HG03060 (cell line): ENCODE results near the gene INTS1.

Experiments
- ATAC-seq: cut with Tn5 transposase; IDR thresholded peaks from one replicate; pipeline ENCODE4 v1.9.1; 2021; ENCODE audit warnings: low read depth, moderate number of reproducible peaks; ENCODE audit not compliant: unreplicated experiment

Gene INTS1

DNA sequence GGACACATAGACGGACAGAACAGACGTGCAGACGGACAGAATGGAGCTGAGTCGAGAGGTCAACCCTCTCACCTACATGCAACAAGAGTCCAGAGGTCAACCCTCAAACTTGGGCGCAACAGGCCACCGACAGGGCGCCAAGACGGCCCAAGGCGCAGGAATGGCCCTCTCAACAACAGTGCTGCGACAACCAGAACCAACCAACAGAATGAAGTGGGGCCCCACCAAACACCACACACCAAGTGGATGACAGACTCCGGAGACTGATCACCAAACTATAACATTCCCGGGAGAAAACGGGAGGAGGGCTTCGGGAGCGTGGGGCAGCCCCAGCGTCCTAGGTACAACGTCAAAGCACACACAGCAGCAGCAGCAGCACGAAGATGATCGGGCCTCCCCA lies 13.4 kb downstream of the INTS1 start:
- ATAC-seq, result no peak

DNA sequence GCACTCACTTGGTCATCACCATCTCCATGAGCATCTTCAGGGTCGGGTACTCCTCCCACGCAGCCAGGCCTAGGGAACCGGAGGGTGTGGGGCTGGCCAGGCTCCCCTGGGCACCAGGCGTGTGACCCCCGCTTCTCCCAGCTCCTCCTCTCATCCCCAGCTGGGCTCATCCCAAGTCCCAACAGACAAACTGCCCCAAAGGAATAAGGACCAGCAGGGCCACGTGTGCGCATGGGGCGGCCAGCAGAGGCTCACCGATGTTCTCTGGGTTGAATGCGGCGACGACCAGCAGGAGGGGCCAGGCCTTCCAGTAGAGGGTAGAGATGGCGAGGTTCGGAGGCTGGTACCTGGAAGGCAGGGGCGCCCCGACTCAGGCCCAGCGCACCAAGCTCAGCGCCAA lies 14.9 kb downstream of the INTS1 start:
- no peak for ATAC-seq

DNA sequence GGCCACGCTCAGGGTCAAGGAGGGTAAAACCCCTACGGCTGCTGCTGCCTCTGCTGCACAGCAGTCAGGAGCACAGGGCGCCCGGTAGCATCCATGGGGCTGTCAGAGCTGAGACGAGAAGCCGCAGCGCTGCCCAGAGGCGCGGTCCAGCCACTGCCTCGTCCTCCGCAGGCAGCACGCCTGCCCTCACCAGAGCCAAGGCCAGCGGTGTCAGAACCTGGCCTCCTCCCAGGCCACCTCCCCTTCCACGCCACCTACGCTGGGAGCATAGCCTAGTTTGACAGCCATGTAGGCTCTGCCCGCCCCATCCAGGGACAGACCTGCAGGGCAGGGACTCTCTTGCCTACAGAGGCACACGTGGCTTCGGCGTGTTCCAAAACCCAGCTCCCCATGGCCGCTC lies 16.2 kb downstream of the INTS1 start:
- no peak for ATAC-seq

DNA sequence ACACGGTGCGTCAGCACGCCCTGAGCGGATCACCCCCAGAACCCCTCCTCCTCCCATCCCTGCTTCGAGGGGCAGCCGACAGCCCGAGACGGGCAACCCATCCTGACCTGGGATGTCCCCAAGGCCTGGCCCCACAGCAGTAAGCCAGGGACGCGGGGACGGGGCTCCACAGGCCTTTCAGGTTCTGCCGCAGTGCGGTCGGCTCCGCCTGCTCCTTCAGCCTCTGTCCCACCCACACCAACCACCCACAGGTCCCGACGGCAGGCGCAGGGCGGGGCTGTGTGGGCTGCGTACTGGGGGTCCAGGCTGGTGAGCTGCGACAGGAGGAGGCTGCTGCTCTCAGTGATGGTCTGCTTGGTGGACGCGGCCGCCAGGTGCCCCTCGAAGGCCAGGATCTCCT lies 16.7 kb downstream of the INTS1 start:
- ATAC-seq, result no peak

DNA sequence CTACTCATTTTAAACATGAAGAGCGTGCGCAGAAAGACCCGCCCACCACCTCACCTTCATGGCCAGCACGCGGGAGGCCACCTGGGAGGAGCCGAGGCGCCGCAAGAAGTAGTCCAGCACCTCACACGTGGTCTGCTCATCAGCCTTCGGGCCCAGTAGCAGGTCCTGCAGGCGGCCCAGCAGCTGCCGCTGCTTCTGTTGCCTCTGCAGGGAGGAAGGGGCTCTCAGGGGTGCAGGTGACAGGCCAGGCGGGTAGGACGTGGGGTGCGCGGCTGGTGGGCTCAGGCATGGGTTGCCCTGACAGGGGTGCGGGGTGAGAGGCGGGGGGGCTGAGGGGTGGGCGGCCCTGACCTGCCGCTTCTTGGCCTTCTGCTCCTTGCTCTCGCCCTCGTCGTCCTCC lies 17.6 kb downstream of the INTS1 start:
- ATAC-seq, result no peak

DNA sequence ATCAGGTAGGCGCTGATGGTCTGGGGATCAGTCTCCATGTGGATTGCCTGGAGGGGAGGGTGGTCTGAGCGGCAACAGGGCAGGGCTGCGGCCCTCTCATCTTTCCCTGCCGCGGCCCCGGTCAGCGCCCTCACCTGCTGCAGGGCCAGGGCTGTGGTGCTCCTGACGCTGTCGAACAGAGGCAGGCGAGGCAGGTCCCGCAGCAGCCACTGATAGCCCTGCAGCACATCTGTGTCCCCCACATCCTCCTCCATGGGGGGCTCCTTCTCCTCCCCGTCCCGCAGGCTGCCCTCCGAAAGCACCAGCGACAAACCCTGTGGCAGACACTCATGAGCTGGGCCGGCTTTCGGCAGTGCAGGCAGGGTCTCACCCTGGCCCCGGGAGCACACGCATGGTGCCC lies 19.0 kb downstream of the INTS1 start:
- no peak for ATAC-seq

DNA sequence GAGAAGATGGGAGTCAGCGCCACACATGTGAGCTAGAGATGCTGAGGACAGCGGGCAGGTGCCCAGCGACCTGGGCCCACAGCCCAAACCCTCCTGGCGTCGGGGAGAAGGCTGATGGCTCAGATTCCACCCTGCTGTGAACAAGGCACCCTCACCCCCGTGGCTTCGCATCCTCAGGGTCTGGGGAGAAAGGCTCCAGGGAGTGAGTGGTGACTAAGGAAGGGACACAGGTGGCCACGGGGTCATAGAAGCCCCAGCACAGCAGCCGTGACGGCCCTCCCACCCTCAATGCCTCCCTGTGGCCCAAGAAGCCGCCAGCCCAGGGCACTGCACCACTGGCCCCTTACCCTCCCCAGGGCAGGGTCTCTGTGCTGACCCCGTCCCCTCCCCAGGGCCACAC lies 19.6 kb downstream of the INTS1 start:
- no peak for ATAC-seq

DNA sequence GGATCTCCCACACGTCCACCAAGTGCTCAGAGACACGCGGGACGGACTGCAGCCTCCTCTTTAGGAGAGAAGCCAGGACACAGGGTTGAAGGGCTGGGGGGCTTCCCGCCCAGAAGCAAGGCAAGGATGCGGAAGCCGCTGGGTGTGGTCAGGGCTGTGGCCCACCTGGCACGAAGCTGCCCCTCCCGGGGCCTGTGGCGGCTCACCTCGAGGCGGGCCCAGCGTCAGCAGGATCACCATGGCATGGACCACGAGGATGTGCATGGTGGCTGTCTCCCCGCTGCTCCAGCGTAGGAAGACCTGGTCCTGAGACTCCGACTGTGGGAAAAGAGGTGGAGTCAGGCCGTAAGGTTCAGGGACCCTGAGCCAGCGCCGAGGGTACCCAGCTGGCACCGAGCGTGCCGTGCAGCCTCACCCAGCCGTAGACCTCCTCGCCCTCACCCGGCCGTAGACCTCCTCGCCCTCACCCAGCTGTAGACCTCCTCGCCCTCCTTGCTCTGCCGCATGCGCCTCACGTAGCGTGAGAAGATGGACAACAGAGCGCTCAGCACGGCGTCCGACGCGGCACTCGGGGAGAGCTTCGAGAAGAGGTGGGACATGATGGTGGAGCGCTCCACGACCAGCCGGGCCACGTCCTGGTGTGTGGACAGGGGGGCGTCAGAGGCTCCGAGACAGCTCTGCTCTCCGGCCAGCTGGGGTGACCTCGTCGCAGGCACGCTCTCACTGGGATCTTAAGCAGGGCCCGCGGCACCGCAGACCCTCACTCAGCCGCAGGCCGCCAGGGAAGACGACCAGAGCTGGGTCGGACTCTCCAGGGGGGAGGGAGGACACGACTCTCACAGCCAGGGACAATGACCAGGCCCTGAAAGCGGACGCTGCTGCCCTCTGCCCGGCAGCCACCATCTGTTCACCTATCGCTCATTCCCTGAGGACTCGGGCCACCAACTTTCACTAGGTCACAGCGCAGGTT lies 20.4 kb downstream of the INTS1 start:
- ATAC-seq, result no peak

DNA sequence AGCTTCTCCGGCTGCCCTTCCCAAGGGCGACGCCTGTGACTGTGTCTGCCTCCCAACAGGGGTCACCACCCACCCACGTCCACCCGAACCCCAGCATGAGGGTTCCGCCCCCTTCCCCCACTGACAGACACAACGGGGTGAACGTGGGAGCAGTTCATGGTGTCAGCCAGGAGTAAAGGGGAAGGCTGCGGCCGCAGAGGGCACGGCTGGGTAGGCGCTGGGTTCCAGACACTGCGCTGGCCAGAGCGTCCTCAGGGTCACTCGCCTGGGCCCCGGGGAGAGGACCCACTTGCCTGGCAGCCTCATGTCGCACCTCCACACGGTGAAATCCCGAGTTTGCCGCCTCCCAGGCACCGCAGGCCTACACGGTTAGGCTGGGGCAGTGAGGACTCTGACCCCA lies 21.1 kb downstream of the INTS1 start:
- ATAC-seq, result no peak

DNA sequence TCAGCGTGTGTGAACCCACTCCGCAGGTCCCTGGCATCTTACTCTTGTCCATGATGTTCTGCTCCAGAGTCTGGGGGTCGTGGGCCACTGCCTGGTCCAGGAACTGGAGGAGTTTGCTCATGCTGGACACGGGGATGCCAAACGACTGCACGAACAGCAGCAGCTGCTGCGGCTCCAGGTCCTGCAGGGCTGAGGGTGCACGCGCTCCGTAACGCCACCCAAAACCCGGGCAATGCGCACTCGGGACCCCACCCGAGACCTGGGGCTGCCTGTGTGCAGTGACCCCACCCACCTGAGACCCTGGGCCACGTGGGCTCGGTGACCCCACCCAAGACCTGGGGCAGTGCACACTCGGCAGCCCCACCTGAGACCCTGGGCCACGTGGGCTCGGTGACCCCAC lies 22.9 kb downstream of the INTS1 start:
- ATAC-seq, result no peak

DNA sequence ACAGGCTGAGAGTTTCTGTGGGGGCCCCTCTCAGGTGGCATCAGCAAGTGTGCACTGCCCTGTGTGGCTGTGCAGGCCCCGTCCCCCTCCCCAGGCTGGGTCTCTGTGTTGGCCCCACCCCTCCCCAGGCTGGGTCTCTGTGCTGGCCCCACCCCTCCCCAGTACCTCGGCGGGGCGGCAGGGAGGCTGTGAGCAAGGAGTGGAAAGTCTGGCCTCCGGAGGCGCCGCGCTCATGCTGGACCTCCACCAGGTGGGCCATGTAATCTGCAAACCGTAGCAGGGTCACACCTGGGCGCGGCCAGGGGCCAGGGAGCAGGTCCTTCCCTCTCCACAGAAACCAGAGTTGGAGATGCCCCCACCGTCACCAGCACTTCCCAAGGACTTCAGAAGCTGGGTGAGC lies 23.5 kb downstream of the INTS1 start:
- ATAC-seq, result no peak

DNA sequence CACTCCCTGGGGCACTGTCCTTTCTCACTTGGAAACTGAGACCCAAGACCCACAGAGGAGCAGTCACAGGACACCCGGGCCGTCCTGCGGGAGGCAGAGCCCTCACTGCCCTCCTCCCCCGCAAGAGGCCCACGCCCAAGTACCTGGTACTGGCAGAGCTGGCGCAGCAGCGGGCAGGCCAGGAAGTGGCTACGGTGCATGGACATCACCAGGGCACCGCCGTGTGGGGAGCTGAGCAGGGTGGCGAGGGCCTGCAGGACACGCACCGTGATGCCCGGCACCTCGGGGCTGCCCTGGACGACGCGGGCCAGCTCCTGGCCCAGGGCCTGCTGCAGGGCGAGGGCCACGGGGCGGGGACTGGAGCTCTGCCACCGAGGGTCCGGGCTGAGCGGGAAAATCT lies 24.9 kb downstream of the INTS1 start:
- ATAC-seq, result no peak

DNA sequence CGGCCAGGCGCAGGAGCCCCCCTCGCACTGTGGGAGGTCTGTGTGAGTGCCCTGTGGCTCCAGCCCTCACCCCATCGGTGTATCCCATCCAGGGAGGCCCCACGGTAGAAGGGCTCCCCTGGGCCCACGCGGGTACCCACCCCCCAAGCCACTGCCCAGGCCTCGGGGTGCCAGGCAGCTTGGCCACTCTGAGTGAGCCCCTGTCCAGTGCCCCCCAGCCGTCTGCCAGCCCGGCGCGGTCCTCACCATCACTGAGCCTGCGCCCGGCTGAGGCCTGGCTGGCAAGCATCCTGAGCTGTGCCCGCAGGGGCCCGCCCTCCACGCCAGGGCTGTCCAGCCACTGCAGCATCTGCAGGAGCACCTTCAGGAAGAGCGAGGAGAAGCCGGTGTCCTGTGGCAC lies 25.7 kb downstream of the INTS1 start:
- no peak for ATAC-seq

DNA sequence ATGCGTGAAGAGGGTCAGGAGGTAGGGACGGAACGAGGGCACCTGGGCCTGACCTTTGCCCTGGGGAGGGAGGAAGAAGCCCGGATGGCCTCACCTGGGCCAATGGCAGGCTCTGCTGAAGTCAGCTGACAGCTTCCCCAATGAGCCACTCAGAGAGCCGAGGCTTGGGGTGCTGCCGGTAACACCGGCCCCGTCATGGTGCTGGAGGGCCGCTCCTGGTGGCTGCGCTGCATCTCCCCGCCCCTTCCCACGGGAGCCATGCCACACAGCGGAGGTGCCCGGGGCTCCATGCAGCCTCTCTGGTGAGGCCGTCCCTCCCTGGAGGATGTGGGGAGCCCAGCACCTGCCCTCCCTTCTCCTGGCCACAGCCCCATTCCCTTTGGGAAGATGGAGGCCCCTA lies 27.3 kb downstream of the INTS1 start:
- no peak for ATAC-seq

DNA sequence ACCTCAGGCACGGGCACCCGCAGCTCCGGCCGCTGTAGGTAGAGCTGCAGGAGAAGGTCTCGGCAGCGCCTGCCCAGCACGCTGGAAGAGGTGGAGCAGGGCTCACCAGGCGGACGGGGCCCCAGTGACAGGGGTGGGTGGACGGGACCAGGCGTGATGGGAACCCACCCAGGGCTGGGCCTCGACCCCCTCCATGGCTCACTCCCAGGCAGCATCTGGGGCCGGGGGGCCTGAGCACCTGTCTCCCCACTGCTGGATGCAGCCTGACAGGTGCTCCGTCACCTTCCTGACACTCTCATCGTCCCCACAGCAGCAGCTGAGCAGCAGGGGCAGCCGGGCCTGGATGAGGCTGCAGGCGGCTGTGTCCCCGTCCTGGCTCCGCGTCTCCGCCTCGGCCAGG lies 28.2 kb downstream of the INTS1 start:
- no peak for ATAC-seq

DNA sequence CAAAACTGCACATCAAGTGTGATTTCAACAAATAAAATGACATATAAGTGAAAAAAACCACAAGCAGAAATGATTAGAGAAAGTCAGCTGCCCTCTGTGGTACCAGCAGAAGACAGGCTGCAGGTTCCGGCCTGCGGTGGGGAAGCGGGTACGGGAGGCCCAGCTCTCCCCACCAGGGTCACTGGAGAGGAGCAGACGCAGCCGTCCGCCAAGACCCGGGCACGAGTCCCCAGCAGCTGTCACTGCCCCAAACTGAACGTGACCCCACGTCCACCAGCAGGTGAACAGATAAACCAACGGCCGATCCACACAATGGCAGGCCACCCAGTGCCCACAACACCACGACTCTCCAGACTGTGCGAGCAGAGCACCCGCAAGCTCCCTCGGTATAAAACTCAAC lies 28.8 kb downstream of the INTS1 start:
- ATAC-seq, result no peak

DNA sequence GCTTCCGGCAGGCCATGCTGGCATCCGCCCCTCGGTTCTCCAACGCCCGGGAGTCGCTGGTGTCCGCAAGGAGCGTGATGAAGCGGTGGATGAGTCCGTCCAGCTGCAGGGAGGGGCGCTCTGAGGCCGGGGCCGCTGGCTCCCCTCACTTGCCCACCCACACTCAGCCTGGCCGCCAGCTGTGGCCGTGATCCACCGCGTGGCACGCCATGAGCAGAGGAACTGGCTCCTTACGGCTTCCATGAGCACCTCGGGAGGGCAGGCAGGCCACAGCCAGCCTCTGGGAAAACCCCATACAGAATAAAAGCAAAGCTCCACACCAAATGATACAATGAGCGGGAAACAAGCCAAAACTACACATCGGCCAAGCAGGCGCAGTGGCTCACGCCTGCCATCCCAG lies 29.5 kb downstream of the INTS1 start:
- ATAC-seq, result no peak

DNA sequence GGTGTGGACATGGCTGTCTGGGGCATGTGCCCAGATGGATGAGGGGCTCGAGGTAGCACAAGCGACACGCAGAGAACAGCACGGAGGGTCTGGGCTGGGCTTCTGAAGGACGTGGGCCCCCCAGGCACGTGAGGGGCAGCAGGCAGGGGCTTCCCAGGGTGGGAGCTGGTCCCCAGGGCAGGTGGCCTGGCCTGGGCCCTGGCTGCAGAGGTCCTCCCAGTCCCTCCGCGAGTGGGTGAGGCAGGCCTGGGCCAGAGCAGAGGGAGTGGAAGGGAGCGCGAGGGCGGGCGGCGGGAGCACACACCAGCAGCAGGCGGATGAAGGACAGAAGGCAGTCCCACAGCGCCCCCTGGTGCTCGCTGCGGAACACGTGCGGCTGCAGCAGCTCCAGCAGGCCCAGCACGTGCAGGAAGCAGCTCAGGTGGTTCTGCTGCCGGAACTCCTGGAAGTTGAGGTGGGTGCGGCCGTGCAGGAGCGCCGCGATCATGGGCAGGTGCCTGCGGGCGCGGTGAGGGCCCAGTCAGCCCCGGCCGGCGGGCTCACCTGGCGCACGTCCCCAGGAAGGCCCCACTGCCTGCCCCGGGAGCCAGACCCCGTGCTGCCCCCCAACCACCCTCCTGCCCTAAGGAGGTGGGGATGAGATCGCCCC lies 30.2 kb downstream of the INTS1 start:
- no peak for ATAC-seq

DNA sequence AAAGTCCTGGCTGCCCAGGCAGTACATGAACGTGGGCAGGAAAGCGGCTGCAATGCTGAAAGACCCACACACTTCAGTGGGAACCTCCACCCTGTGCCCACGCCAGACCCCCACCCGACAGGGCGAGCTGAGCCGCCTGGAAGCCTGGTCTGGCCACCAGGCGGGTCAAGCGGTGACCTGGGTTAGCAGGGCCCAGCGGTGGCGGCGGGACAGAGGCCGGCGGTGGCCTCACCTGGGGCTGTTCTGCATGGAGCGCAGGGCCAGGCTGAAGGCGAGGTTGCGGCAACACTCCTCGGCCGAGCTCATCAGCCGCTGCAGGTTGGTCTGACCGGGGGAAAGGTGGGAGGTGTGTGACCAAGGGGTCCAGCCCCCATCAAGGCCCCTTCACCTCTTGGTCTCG lies 33.3 kb downstream of the INTS1 start:
- no peak for ATAC-seq

DNA sequence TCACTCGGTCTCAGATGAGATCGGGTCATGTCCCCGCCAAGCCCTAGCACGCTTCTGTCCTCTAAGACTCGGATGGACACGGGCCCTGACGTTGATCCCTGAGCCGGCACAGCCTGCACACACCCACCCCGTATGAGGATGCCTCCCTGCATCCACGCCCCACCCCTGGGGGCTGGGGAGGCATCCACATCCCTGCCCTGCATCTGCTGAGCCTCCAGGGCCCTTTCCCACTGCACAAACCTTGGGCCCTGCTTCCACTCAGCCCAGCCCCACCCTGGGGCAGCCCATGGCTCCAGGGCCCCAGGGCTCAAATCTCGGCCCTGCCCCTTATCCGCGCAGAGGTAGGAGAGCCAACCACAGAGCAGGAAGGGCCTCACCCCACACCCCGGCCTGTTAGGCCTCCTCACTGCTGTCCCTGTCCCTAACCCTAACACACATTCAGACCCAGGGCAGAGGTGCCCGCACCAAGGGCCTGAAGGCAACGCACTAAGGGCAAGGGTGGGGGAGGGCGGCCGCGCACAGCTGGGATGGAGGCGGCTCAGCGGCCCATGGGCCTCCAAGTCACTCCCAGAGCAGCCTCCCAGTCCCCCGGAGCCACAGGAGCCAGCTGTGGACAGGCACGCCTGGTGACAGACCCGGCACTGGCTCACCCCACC lies 35.4 kb downstream of the INTS1 start:
- ATAC-seq, result no peak

DNA sequence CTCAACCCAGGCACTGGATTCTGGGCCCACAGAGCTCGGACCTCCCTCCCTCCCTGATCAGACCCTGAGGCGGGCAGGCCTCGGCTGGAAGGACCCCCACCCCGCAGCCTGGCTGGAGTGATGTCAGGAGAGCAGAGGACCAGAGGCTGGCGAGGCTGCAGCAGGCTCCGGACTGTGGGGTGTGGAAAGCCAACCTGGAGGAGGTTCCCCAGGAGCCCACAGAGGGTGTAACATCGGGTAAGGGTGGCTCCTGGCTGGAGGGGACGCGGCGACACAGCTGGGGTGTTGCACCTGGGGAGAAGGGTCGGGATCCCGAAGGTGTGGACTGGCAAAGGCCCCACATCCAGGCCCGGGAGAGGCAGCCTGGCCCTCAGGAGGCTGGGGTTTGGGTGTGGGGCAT lies 36.0 kb downstream of the INTS1 start:
- ATAC-seq, result no peak
